A549 treated with CpdA at 1 μM for 4 hours (cell line): Measurements from ENCODE around the gene WNT3A. TPM values are rescaled to one million over a fixed set of nuclear protein-coding genes. Genes with fewer than 3 reads are reported as not detected.

Experiments used
- total RNA-seq: library from RNA; stranded (reverse); fragments of 200-300 nt; extraction: Qiagen RNA extraction; gene quantifications from 5 replicates; pipeline ENCODE4 v1.2.3, GENCODE V29; 2022; ENCODE audit warnings: low read depth

Gene WNT3A
- 0.02 to 0.06 TPM (median 0.05 TPM) in 3 of 5 replicates, not detected in the others for total RNA-seq

DNA sequence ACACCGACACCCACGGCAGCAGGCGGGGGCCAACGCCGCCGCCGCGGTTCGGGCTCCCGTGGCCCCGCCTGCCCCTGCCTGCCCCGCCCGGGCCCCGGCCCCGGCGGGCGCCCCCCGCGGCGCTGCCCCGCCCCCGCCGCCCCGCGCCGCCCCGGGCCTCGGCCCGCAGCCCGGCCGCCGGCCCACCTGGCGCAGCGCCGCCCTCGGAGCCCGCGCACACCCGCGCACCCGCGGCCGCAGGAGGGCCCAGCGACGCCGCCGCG, at the start of gene WNT3A:
TSS of gene WNT3A (plus strand) at position 213 of the 263 bp plus-strand sequence. CDS start 131 bp downstream, outside the sequence.

DNA sequence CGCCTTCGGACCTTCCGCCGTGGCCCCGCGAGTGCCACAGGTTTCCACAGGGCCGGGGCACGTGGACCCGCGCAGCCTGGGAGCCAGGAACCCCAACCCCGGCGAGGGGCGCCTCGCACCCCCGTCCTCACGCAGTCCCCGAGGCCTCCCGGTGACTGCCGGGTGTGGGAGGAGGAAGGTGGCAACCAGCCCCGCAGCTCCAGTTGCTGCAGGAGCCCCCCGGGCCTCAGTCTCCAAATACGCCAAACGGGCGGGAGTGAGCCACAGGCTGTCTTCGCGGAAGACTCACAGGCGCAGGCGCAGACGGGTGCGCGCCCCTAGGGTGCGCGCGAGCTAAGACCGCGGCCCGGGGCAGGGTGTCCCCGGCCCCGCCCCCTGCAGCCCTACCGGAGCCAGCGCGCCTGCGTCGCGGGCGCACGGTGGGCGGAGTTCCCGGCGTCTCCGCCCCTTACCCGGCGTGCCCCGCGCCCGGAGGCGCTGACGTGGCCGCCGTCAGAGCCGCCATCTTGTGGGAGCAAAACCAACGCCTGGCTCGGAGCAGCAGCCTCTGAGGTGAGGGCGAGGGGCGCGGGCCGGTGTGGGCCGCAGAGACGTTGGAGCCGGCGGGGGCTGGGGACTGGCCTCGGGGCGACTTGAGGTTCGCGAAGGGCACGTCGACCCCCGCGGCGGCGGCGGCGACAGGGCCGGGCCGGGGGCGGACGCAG, 75.6 kb downstream of the WNT3A start, which contains the start of gene ARF1:
TSS of gene ARF1 (plus strand) at position 495 of the 704 bp plus-strand sequence. CDS start 14,407 bp downstream, outside the sequence.

GRCh38 chr1:228102791-228103620, 96.2 kb downstream of the WNT3A start, which contains the start of gene C1orf35:
Gene C1orf35 (minus strand): TSS chr1:228103325. CDS start chr1:228103227, 98 bp downstream.

DNA sequence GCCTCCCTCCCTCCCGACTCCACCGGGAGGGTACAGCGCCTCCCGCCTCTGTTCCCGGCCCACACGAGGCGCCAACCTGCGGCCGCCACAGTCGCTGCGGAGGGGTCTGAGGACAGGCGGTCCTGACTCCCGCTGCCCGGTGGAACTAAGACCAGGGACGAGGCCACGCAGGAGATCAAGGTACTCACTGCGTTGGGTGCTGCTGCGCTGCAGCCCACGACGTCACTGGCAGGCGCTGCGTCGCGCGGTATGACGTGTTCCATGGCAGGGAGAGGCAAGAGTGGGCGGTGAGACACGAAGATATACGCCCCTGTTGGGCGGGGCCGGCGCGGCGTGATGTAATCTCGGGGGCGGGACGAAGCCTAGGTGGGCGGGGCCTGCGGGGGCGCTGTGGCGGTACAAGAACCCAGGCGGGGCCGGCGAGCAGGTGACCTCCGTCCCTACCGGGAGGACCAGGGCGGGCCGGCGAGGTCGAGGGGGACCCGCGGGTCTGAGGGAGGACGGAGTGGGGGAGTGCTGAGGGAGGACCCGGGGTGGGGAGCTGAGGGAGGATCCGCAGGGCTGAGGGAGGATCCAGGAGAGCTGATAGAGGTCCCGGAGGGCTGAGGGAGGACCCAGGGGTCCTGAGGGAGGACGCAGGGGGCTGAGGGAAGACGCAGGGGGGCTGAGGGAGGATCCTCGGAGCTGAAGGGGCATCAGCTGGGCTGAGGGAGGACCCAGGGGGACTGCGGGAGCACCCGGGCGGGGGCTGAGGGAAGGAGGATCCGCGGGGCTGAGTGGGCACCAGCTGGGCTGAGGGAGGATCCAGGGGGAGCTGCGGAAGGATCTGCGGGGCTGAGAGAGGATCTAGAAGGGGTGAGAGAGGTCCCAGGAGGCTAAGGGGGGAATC, 102.5 kb downstream of the WNT3A start, which contains the start of gene MRPL55:
TSS of gene MRPL55 (minus strand) at position 227 of the 889 bp plus-strand sequence. CDS start 1,039 bp downstream, outside the sequence.

Other genes with a start within 250 kb of the WNT3A start
- not detected in 5 replicates for gene PRSS38, start 191.3 kb upstream of the WNT3A start, total RNA-seq
- 6.3 to 9.0 TPM (median 8.1 TPM) in 5 replicates for gene WNT9A, start 59.1 kb upstream of the WNT3A start, total RNA-seq
- 380 to 467 TPM (median 447 TPM) in 5 replicates for gene ARF1, start 75.7 kb downstream of the WNT3A start, total RNA-seq
- gene C1orf35, start 96.3 kb downstream of the WNT3A start, total RNA-seq, result 27.8 to 36.9 TPM (median 35.9 TPM) in 5 replicates
- gene MRPL55, start 102.3 kb downstream of the WNT3A start, total RNA-seq, result 79.8 to 96.2 TPM (median 84.6 TPM) in 5 replicates
- gene GUK1, start 133.3 kb downstream of the WNT3A start, total RNA-seq, result 113 to 153 TPM (median 143 TPM) in 5 replicates
- gene GJC2, start 142.9 kb downstream of the WNT3A start, total RNA-seq, result 0.31 to 0.56 TPM (median 0.45 TPM) in 5 replicates
- 2.6 to 7.4 TPM (median 5.8 TPM) in 5 replicates for gene IBA57, start 158.8 kb downstream of the WNT3A start, total RNA-seq
- 5.1 to 6.3 TPM (median 5.8 TPM) in 5 replicates for gene OBSCN, start 201.0 kb downstream of the WNT3A start, total RNA-seq